HG02763 (cell line): Measurements from ENCODE around the gene HOXD12.

Experiments used
- ATAC-seq: cut with Tn5 transposase; IDR thresholded peaks from one replicate; pipeline ENCODE4 v1.9.1; 2021; ENCODE audit warnings: mild to moderate bottlenecking, moderate library complexity; ENCODE audit not compliant: unreplicated experiment

The HOXD12 gene

GRCh38 chr2:176092270-176093144 is 7.1 kb upstream of the HOXD12 start, which contains the start of gene HOXD13:
HOXD13 (plus strand) TSS chr2:176092721; CDS start chr2:176092891, 170 bp downstream.
- ATAC-seq: no peak

GRCh38 chr2:176093145-176093897 is 6.3 kb upstream of the HOXD12 start:
- no peak for ATAC-seq

DNA sequence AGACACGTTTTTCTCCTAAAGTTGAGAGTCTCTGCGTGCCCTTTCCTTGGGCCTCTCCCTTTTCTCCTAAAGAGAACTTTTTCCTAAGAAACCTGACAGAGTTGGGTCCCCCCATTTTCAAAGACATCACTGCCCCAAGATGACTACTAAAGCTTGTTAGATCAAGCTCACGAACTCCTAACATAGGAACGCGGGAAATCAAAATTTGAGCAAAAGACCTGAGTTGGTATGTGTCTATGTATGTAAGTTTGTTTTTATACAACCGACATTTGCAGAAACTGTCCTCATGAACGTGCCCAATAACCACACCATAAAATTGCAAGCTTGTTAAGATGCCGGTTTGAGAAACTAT is 5.7 kb upstream of the HOXD12 start:
- ATAC-seq: no peak

GRCh38 chr2:176094349-176094748 is 5.2 kb upstream of the HOXD12 start:
- no peak for ATAC-seq

DNA sequence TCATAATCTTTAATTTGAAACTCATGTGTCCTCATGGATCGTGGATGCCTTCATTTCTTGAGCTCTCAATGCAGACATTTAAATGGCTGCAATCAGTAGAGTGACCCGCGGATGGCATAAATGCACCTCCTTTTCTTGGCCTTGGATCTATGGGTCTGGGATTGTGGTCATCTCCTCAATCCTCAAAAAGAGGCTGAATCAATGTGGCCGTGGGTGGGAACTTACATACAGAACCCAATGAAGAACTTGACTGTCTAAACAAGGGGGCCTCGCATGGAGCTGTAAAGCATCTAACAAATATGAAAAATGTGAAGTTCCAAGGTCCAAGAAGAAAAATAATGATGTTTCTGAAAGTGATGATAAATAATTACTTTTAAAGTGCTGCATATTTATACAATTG is 4.2 kb upstream of the HOXD12 start:
- no peak for ATAC-seq

DNA sequence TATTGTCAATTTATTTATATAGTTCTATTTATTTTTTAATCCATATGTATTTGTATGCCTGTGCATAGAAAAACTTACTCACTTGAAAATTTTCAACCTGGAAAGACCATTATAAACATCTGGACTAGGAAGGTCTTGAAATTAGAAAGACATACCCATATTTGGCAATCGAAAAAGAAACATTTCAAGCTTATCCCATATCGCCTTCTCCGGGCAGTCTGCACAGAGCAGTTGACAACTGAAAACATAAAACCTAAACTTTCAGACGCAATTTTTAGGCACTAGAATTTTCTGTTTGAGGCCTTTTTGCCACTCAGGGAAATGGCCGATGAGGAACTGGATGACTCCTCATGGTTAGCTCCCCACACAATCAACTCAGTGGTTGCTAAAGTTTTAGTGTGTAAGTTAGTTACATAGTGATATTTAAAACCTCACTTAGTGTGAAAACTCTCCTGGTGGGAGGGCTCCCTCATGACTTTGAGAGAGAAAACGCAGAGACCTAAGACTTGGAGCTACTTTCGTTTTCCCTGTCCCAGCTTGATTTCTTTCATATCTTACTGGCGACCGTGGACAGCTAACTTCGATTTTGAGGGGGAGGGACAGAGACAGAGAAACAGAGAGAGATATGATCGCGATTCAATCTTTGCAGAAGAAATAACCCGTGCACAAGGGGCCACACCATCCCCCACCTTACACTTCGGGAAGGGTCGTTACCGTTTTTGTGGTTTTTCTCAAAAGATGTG is 3.2 kb upstream of the HOXD12 start:
- ATAC-seq: no peak

DNA sequence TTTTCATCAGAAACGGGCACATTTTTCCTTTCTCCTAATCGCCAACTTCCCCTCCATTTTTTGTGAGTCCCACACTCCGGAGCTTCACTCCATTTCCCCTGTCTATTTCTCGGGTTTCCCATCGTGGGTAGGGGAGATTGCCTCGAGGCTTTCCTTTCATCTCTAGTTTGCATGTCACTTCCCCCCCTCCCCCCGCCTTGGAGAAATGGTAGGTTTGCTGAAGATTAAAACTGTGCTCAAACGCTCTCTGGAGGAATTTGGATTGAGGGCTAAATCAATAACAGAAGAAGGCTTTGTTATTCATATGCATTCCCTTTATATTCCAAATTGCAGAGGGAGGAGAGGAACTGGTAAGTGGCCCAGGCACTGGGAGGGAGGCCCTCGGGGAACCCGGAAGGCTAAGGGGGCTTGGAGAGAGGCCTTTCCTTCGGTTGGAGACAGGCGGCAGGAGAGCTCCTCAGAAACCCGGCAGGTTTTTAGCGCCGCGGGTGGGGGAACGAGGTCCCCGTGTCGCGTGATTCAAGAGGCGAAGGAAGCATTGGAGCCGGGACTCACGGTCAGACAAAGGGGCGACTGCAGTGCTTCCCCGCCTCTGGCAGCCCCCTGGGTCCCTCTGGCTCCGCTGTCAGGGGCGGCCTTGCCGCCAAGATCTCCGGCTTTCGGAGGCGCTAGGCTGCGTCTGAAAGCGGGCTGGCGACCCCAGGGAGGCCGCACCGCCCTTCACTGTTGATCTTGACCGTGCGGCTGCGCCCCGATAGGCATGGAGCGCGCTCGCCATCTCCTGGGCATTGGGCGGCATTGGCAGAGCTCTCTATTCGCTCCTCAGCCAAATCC is 2.4 kb upstream of the HOXD12 start:
- ATAC-seq: peak; percentile 76

DNA sequence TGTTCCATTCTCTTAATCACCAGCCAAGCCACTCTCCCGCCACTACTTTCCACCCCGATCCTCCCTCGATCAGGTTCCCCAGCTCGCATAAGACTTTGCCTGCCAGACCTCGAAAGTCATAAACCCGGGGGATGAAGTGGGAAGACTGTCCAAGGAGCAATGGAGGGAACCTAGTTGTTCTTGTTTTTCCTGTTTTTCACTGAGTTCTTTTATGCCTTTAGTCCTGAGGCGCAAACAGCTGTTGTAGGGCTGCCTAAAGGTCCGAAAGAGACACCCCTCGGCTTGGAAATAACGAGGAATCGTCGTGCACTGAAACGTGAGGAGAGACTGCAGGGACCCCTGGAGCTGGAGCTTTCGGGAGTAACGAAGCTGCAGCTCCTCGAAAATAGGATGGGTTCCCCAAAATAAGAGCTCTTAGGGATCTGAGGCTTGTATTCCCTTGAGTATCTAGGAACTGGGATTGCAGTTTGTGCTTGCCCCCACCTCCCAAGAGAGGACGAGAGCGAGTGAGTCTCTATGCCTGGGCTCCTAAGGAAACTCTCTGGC is 1.7 kb upstream of the HOXD12 start:
- ATAC-seq: no peak

GRCh38 chr2:176098366-176099158 is 1.0 kb upstream of the HOXD12 start:
- no peak for ATAC-seq

DNA sequence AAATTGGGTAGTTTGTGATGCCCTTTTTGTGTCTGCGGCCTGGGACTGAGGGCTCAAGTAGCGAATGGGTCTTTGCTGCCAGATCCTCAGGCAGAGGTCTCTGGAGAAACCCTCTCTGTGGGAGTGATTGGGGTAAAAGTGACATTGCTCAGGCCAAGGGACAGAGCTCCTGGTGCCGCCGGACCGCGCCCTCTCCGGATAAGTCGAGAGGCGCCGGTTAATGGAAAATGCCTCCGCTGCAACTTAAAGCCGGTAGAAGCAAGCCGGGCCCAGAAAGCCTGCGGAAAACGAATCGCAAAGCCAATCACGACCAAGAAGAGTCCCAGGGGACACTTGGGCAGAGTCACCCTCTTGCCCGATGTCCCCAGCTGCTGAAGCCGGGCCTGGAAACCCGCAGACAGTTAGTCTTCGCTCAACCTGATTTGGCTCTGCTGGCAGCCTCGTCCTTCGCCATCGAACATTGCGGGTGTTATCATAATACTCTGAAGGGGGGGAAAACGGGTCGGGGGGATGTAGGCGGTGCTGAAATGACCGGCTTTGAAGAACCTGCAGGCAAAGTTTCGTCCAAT is 352 bp upstream of the HOXD12 start:
- ATAC-seq: no peak

DNA sequence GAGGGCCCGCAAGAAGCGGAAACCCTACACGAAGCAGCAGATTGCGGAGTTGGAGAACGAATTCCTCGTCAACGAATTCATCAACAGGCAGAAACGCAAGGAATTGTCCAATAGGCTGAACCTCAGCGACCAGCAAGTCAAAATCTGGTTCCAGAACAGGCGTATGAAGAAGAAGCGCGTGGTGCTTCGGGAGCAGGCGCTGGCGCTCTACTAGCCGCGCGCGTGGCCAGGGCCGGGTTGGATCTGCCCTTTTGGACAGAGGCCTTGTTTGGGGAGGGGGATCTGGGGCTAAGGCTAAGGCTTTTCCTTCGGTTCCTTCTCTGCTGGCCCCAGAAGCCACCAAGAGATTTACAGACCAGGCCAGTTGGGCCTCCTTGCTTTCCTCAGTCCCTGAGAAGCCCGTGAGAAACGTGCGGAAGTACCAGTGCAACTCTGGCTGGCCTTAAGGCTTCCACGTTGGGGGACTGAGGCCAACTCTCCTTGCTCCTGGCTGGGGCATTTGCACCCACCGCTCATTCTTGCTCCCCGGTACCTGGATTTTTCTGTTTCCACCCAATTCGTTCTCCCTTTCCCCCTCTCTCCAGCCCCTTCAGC is 1.0 kb downstream of the HOXD12 start:
- no peak for ATAC-seq

- ATAC-seq: no peak
Measured at GRCh38 chr2:176101216-176101830, 1.7 kb downstream of the HOXD12 start.

GRCh38 chr2:176101842-176102241 is 2.2 kb downstream of the HOXD12 start:
- no peak for ATAC-seq

DNA sequence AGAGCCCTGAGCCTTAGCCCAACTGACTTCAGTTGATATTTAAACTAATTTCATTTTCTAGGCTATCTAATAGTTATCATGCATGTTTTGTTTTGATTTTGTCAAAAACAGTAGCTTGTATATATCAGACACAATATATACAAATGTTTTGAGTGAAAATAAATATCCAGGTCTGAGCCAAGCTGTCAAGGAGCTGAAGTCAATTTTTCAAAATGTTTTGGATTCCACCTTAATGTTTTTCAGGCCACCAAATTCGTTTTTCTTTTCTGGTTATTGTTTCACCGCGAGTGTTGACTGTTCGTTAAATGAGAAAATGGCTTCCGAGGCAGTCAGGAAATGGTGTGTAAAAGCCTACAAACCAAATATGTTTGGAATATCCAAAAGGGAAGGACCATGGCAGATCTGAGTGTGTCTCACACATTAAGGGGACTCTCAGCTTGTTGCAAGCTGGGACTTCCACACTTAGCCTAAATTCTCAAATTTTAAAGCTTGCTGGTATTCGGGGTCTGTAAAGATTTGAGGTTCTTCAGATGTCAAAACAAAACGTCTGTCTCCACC is 2.8 kb downstream of the HOXD12 start:
- no peak for ATAC-seq

- ATAC-seq: no peak
Measured at GRCh38 chr2:176103194-176103593, 3.6 kb downstream of the HOXD12 start.

DNA sequence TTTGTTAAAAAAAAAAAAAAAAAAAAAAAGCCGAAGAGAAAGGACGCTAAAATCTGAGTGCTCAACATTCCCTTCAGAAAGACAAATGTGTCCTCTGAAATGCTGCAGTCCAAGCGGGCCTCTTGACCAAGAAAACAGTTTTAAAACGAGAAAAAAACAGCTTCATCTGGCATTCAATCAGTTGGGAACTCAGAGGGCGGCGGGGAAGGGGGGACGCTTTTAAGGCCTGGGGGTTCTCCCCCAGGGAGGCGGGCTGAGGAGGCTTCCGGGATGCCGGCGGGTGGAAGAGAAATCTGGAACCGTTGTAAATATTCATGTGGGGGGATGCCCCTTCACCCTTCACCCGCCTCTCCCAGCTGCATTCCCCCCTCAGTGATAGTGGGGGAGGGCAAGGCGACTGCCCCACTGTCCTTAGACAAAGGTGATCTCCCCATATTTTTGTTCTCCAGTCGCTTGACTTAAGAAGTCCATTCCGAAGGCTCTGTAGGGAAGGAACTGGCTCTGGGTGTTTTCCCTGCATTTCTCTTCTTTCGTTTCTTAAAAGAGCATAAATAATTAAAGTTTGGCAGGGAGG is 4.2 kb downstream of the HOXD12 start:
- no peak for ATAC-seq

DNA sequence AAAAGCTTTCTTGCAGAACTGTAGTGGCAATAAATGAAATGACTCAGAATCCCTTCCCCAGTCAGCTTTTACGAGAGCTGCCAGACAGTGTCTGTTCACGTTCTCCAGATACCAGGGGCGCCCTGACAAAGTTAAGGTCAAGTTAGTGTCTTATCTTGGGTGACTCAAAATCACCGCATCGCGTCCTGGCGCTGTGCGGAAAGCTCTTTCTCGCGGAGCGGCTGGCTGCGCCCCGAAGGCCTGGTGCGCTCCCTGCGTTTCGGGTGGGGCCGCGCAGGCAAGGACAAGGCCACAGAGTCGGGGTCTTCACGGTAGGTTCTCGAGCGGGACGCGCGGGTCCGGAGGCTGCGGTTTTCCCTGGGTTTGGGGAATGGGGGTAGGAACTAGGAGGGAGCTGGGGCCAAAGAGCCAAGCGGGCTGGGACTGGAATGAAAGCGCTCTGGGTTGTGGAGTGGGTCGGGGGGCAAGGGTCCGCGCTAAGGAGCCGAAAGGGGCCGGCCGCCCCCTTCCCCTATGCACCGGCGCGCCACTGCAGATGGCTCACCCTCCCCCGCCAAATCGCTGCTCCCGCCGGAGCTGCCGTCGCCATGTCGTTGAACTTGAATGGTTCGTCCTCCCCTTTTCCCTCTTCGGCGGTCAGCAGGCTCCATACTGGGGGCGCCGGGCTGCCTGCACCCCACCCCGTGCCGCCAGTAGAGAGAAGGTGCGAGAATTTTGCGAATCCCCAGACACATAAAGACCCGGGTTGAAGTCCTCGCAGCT is 4.9 kb downstream of the HOXD12 start:
- ATAC-seq: no peak
